Superior temporal gyrus (tissue), 1 donor: ENCODE data around the gene IL17REL.
"Not testable (repeated sequence)": the region's sequence is repeated elsewhere in the genome, so short reads cannot be mapped to it uniquely, and the experiment has no call there.

Experiments
- DNase-seq: peaks from one replicate; pipeline ENCODE4 v3.0.0-alpha.2; 2016; ENCODE audit errors: extremely low spot score

The IL17REL gene

DNA sequence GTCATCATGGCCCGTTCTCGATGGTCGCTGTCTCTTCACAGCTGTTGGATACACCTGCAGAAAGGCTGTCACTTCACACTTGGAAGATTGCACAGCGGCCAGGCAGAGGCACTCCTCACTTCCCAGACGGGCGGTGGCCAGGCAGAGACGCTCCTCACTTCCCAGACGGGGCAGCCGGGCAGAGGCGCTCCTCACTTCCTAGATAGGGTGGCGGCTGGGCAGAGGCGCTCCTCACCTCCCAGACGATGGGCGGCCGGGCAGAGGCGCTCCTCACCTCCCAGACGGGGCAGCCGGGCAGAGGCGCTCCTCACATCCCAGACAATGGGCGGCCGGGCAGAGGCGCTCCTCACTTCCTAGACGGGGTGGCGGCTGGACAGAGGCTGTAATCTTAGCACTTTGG is 22.7 kb downstream of the IL17REL start:
- DNase-seq = not testable (repeated sequence)

DNA sequence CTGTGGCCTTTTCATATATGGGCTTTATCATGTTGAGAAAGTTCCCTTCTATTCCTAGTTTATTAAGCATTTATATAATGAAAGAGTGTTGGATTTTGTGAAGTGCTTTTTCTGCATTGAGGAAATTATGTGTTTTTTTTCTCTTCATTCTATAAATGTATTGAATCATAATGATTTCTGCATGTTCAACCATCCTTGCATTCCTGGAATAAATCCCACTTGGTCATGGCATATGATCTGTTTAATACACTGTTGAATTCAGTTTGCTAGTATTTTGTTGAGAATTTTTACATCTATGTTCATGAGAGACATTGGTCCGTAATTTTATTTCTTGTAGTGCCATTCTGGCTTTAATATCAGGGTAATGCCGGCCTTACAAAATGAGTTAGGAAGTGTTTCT is 26.2 kb downstream of the IL17REL start:
- DNase-seq = no peak

DNA sequence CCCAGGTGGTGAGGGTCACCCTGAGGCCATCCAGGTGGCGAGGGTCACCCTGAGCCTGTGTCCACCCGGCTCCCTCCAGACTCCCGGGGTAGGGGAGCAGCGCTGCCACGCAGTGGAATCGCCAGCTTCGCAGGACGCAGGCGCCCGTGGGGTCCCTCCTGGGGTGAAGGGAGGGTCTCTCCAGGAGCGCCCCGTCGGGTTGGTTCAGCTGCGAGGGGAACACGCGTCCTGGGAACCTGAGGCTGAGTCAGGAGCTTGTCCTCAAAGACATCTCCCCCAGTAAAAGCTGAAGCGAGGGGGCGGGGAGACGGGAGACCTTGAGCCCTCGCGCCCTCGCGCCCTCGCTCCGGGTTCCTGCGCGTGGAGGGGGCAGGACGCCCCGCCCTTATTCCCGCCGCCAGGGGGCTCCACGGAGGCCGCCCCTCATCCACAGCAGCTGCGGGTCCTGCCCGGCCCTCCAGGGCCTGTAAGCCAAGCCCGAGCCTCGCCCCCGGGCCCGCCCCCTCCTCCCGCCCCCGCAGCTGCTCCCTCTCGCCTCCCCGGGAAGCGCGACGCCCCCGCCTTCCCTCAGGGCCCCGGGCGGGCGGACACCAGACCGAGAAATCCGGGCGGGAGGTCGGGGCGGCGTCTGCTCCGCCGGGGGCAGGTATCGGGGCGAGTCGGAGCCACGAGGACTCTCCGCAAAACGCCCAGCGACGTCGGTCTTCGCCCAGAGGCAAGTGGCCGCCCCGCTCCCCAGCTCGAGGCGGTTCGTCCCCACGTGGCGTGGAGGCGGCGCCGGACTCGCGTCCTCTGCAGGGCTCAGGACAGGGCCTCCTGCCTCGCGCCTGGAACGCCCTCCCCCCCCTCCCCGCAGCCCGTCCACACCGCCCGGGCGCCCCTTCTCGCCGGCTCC is 29.2 kb downstream of the IL17REL start:
- no peak for DNase-seq

DNA sequence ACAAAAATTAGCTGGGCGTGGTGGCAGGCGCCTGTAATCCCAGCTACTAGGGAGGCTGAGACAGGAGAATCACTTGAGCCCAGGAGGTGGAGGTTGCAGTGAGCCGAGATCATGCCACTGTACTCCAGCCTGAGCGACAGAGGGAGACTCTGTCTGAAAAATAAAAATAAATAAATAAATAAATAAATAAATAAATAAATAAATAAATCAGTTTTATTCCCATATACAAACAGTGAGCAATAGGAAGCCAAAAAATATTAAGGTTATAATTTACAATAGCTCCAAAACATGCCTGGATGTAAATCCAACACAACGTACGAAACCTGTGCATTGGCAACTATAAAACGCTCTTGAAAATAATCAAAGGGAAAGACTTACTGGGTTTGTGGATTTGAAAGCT is 30.8 kb downstream of the IL17REL start:
- DNase-seq = not testable (repeated sequence)

DNA sequence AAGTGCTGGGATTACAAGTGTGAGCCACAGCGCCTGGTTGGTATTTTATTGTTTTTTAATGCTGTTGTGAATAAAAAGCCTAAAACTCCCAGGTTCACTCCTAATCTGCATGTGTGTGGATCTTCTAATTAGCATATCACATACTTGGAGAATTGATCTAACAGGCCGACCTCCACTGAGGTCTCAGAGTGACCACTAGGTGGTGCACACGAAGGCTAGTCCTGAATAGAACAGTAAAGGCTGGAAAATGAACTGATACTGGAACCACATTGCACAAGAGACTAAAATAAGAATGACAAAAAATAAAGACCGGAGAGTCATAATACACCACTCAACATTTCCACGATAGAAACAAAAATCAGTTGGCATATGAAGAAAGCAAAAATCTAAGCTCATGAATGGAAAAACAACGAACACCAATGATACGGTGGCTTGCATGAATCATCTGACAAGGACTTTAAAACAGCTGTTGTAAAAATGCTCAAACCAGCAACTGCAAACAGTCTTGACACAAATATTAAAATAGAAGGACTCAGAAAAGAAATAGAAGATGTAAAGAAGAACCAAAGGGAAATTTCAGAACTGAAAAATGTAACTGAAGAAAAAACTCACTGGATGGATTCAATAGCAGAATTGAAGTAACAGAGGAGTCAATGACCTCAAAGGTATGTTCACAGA is 32.8 kb downstream of the IL17REL start:
- DNase-seq = no peak

DNA sequence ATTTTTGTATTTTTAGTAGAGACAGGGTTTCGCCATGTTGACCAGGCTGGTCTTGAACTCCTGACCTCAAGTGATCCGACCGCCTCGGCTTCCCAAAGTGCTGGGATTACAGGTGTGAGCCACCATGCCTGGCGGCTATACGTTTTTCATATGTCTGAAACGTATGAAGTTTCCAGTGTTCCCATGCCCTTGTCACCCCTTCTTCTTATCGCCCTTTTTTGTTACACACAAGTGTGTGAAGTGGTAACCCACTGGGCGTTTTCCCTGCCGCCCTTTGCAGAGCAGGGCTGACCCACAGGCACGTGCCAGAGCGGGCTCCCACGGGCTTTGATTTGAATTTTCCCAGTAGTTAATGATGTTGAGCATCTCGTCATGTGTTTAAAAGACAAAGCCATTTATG is 35.0 kb downstream of the IL17REL start:
- no peak for DNase-seq

DNA sequence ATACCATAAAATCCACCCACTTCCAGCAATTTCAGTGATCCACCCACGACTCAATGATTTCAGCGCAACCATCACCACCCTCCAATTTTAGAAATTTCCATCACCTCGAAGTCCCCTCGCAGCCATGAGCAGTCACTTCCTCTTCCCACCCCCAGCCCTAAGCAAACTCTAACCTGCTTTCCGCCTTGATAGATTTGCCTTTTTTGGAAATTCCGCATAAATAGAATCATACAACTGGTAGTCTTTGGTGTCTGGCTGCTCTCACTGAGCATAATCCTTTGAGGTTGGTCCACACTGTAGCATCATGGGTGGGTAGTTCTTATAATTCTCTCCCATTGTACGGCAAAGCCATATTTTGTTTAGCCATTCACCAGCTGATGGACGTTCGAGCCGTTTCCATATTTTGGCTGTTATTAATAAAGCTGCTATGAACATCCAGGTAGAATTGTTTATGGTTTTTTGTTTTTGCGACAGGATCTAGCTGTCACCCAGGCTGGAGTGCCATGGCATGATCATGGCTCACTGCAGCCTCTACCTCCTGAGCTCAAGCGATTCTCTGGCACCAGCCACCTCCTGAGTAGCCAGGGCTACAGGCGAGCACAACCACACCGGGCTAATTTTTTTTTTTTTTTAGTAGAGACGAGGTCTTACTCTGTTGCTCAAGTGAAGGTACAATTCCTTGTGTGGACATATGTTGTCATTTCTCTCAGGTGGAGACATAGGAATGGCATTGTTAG is 36.0 kb downstream of the IL17REL start:
- DNase-seq = peak; percentile 49

DNA sequence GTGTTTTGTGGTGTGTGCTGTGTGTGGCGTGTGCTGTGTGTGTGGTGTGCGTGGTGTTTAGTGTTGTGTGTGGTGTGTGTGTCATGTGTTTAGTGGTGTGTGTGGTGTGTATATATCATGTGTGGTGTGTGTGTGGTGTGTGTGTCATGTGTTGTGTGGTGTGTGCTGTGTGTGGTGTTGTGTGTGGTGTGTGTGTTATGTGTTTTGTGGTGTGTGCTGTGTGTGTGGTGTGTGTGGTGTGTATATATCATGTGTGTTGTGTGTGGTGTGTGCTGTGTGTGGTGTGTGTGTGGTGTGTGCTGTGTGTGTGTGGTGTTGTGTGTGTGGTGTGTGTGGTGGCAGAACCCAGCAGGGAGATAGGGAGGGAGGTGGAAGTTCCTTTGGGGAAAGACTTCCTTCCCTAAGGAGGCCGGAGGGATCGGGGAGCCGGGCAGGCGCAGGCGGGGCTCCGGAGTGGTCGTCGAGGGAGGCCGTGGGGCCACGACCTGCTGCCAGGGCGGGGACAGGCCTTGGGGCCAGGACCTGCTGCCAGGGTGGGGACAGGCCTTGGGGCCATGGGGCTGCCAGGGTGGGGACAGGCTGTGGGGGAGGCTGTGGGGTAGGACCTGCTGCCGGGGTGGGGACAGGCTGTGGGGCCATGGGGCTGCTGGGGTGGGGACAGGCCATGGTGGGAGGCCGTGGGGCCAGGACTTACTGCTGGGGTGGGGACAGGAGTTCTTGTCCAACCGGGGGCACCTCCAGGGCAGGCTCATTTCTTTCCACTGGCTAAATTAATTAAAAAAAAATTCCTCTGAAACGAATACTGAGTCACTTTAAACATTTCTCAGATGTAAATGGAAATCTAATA is 36.8 kb downstream of the IL17REL start:
- no peak for DNase-seq

DNA sequence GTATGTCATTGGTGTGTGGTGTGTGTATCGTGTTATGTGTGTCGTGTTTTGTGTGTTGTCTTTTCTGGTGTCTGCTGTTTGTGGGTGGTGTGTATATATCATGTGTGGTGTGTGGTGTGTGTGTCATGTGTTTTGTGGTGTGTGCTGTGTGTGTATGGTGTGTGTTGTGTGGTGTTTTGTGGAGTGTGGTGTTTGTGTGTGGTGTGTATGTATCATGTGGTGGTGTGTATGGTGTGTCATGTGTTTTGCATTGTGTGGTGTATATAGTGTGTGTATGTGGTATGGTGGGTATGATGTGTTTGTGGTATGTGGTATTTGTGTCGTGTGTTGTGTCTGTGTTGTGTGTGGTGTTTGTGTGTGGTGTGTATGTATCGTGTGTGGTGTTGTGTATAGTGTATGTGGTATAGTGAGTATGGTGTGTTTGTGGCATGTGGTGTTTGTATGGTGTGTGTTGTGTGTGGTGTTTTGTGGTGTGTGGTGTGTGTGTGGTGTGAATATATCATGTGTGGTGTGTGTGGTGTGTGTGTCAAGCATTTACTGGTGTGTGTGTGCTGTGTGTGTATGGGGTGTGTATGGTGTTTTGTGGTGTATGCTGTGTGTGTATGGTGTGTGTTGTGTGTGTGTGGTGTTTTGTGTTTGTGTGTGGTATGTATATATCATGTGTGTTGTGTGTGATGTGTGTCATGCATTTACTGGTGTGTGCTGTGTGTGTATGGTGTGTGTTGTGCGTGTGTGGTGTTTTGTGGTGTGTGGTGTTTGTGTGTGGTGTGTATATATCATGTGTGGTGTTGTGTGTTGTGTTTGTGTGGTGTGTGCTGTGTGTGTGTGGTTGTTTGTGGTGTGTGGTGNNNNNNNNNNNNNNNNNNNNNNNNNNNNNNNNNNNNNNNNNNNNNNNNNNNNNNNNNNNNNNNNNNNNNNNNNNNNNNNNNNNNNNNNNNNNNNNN is 39.3 kb downstream of the IL17REL start:
- no peak for DNase-seq

DNA sequence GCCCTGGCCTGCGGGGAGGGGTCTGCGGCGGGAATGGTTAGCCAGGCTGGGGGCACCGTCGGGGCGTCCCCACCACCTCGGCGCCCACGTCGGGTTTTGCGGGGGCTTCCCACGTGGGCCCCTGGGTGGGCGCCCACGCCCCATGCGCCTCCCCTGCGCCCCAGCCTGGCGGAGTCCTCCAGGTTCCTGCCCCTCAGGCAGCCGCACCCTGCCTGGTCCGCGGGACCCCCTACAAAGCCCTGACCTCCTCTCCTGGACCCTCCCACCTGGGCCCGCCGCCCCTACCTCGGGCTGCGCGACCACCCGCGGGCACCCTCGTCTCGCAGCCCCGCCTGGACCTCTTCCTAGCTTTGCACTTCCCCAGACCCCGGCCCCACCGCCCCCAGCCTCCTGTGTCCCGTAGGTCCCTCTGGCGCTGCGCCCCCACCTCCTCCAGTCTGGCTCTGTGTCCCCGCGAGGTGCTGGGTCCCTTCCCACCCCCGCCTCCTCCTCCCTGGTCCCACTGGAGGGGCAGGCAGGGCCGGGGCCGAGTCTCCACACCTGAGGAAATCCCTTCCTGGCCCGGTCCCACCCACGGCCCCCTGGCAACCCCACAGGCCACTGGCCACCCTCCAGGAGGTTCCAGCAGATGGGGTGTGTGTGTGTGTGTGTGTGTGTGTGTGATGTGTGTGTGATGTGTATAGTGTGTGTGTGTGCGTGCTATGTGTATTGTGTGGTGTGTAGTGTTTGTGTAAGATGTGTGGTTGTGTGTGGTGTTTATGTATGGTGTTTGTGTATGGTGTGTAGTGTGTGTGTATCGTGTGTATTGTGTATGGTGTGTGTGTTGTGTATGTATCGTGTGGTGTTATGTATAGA is 40.2 kb downstream of the IL17REL start:
- DNase-seq = no peak

DNA sequence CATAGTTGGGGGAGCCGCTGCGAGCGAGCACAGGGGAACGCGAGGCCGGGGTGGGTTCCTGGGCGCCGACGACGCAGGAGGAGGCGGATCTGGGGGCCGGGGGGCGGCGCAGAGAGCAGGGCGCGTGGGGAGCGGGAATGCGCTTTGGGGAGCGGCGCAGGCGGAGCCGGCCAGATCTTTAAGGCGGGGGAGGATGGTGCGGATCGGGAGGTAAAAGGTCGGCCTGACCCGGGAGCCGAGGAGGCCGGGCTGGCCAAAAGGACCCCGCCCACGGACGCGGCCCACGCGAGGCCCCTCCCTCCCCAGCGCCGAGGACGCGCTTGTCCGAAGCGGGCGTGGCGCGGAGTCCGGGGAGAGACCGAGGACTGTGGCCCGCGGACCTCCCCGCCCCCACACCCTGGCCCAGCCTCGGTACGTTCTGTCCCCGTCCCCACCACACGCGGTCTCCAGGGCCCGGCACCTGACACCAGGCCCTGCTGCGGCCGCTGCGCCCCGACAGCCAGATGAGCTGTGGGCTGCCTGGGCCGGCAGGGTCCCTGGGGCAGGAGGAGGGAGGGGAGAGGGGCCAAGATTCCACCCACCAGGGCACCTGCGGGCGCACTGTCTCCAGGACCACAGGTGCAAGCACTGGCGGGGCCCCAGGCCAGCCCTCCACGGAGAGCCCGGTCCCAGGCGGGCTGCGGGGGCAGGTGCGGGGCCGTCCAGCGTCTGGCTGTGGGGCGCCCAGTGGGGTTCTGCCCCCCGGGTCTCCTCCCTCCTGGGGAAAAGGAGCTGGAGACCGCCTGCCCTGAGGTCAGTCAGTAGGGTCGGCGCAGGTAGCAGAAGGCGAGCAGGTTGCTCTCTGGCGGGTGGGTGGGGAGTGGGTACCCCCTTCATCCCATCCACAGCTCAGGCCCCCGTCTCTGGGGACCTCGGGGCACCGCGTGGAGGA is 41.1 kb downstream of the IL17REL start:
- DNase-seq = peak; percentile 16

DNA sequence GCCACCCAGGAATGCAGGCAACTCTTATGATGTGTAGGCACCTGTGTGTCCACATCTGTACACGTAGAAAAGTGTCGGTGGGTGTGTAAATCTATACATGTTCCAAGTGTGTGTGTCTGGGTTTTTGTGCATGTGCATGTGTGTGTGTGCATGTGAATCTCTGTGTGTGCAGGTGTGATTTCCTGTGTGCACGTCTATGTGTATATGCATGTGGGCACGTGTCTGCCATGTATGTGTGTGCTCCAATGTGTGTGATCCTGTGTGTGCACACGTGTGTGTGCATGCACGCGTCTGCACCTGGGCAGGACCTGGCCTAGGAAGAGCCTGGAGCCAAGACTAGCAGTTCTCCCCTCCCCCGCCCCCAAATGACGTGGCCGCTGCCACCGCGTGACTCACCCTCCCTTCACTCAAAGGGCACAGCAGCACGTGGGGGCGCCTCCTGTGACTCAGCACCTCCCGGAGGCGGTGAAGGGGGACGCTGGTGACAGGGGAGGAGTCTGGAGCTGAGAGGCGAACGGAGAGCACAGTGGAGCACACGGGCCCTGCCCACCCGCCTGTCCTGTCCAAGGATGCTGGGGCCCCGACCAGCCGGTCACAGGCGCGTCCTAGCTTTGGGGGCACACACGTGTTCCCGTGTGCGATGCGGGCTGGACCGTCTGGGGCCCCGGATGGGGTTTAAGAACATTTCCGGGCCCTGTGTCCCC is 41.9 kb downstream of the IL17REL start:
- DNase-seq = peak; percentile 91

DNA sequence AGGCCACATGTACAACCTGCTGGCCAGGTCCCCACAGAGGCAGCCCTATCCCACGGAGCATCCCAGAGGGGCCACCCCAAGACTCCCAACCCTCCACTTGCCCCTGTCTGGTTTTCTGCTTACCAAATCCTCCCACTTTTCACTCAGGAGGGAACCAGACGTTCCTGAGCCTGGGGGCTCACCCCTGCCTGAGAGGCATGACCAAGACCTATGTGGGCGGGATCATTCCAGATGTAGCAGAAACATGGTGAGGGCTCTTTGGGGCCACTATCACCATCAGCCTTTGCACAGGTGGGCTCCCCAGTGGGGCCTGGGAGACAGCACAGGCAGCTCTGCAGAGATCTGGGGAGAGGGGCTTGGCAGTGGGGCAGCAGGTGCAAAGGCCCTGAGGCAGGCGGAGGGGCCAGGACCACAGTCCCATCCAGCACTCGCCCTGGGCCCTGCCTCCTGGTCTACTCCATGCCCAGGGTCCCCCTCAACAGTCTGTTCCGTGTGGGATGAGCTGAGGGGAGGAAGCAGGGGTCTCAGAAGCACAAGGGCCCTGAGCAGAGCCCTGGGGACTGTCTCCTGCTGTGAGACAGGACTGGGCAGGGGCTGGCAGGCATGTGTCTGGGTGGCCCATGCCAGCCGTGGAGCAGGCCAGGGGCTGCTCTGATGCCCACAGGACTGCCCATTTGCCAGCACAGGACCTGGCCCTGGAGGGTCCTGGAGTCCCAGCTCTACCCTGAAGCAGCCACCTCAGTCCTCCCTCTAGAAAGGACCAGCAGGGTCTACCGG is 42.6 kb downstream of the IL17REL start:
- DNase-seq = no peak

DNA sequence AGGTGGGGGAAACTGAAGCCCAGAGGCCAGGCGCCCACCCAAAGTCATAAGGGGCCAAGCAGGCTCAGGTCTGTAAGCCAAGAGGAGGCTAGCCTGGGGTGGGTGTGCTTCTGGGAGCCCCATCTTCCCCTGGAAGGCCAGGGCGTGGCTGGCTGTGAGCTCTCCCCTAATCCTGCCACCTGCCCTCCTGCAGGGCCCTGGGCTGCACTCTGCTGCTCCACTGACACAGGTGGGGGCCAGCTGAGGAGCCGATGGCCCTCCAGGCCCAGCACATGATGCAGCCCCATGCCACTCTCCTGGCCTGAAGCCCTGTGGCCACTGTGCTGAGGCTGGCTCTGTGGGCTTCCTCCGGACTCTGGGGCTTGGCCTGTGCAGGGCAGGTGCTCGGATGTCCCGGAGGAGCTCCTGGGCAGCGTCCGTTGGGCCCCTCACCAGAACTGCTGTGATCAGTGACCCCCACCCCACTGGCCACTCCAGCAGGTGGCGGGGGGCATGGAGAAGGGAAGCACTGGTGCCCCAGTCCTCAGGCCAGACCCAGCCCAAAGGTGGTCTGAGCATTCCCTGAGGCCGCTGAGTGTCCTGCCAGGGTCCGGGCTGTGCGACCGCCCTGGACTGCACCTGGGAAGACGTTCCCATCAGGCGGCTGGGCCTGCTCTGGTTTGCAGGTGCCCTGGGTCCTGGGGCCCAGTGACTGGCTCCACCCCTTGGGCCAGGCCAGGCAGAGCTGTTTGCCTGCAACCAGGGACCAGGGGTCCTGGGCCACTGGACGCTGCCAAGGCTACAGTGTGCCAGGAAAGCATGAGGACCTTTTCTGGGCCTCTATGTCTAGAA is 43.5 kb downstream of the IL17REL start:
- no peak for DNase-seq

DNA sequence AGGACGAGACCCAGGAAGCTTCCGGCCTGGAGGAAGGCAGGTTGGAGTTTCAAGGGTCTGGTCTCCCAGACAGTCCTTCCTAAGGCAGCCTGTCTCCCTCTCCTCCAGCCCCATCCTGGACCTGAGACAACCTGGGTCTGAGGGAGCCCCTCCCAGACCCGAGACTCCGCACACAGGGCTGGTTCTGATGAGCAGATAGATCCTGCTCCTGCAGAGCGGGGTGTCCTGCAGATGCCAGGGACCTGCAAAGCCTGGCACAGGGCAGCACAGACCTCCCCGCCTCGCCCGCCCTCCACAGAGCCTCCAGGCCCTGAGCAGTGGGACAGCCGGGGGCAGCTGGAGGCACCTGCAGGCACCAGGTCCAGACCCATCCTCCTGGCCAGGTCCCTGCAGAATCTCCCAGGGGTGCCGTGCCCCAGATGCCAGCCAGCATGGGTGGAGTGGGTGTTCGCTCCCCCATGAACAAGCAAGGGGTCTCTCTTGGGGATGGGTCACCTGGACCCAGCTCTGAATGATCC is 44.2 kb downstream of the IL17REL start:
- peak; percentile 18 for DNase-seq

DNA sequence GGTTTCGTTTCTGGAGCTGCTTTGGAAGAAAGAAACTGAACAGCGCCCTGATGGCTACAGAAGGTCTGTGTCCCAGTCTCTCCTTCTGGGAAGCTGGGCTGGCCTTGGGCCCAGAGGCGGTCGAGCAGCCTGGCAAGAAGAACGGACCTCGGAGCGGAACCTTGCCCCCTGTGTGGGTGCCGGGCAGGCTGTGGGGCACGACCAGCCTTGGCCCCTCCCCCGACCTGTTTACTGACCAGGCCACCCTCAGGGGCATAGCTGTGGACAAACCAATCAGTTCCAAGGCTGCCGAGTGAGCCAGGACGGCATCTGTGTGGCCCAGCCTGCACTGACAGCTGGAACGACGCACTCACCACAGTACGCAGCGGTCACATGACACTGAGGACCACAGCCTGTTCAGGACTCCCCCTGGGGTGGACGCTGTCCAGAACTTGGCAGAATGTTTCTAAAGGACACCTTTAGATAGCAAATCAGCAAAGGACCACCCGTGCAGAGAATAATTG is 44.8 kb downstream of the IL17REL start:
- DNase-seq = peak; percentile 63
